ENCODE data around the gene CNKSR3. TPM values are rescaled to one million over a fixed set of nuclear protein-coding genes. Genes with fewer than 3 reads are reported as not detected.

The CNKSR3 gene
- total and polyA plus RNA-seq, 2 of the 8 experiments (the other 6 are each of a cell fraction or from before 2014, with no cell fraction given), result 1.2 to 6.2 TPM

- TF ChIP-seq GTF2F1 (IDR thresholded peaks at IDR 0.05; ENCODE audit: borderline replicate concordance, low read depth, low read length), result no peak
- no peak for TF ChIP-seq USF2 (IDR thresholded peaks at IDR 0.05; ENCODE audit: low read length)
- no peak for TF ChIP-seq E2F6 (IDR thresholded peaks at IDR 0.05)
- TF ChIP-seq TAF1 (IDR thresholded peaks at IDR 0.05; ENCODE audit: low read depth, low read length), result no peak
- TF ChIP-seq RAD21 (IDR thresholded peaks at IDR 0.05 in 1 of 2, conservative IDR thresholded peaks at IDR 0.05 in 1 of 2; ENCODE audit: low read depth in 2 of 2, low read length in 2 of 2), result no peak
- no peak for TF ChIP-seq POU5F1 (IDR thresholded peaks at IDR 0.05; ENCODE audit: low read depth, low read length)
- no peak for TF ChIP-seq CHD1 (IDR thresholded peaks at IDR 0.05; ENCODE audit: low read depth, low read length)
- no peak for TF ChIP-seq TCF12 (IDR thresholded peaks at IDR 0.05; ENCODE audit: low read depth, low read length)
- TF ChIP-seq POLR2A (IDR thresholded peaks at IDR 0.05; ENCODE audit: control extremely low read depth in 1 of 2, low read depth in 2 of 2, low read length in 2 of 2), result no peak
- TF ChIP-seq RXRA (IDR thresholded peaks at IDR 0.05; ENCODE audit: insufficient read depth, low read depth, low read length), result no peak
- no peak for TF ChIP-seq EP300 (IDR thresholded peaks at IDR 0.05; ENCODE audit: borderline replicate concordance in 1 of 2, low read depth in 2 of 2, low read length in 2 of 2)
- no peak for TF ChIP-seq ASH2L (IDR thresholded peaks at IDR 0.05; ENCODE audit: low read length)
- no peak for TF ChIP-seq EZH2 (IDR thresholded peaks at IDR 0.05; ENCODE audit: low read depth, low read length, severe bottlenecking)
- Histone ChIP-seq H4K20me1 (replicated peaks in 1 of 2; ENCODE audit: control insufficient read depth in 1 of 2, insufficient read depth in 2 of 2, low read length in 2 of 2) (no peaks in the 10 kb centered on the region), H2BK20ac (ENCODE audit: low read length) (no peak overlapping the region), H3K23me2 (ENCODE audit: low read depth, low read length) (no peaks in the 10 kb centered on the region; the same call in 1 of the 2 replicates), H3K4ac (replicated peaks; ENCODE audit: insufficient read length, low read depth, low read length) (no peak overlapping the region), H2BK15ac (ENCODE audit: low read length) (no peak overlapping the region), H4K5ac (ENCODE audit: insufficient read length, low read depth, low read length) (no peak overlapping the region), H3K4me1 (replicated peaks in 1 of 4; ENCODE audit: control insufficient read depth in 3 of 4, insufficient read depth in 4 of 4, low read length in 3 of 4) (no peaks in the 10 kb centered on the region), H3K14ac (ENCODE audit: insufficient read length) (no peak overlapping the region), H3K9ac (replicated peaks in 1 of 4; ENCODE audit: extremely low read depth in 1 of 4, low read depth in 3 of 4, low read length in 3 of 4) (no peak overlapping the region), H4K8ac (ENCODE audit: extremely low read depth, insufficient read depth, low read length) (no peak overlapping the region), H3K56ac (replicated peaks; ENCODE audit: insufficient read length, low read depth, low read length) (no peak overlapping the region), H3K4me2 (ENCODE audit: insufficient read depth in 1 of 2, low read depth in 2 of 2, low read length in 2 of 2) (no peak overlapping the region), H2AK5ac (ENCODE audit: low read depth, low read length) (no peak overlapping the region), H3K27me3 (replicated peaks in 1 of 4; ENCODE audit: control insufficient read depth in 3 of 4, extremely low read depth in 1 of 4, insufficient read depth in 3 of 4, low read length in 3 of 4) (no peaks in the 10 kb centered on the region), H2BK5ac (ENCODE audit: low read depth, low read length) (no peak overlapping the region), H3K79me2 (ENCODE audit: control insufficient read depth in 1 of 2, insufficient read depth in 2 of 2, low read length in 2 of 2) (no peaks in the 10 kb centered on the region), H2BK12ac (ENCODE audit: low read depth, low read length) (no peak overlapping the region), H2BK120ac (replicated peaks; ENCODE audit: low read depth, low read length) (no peak overlapping the region), H3K18ac (ENCODE audit: extremely low read depth, low read length) (no peak overlapping the region), H3K79me1 (ENCODE audit: low read depth, low read length) (no peaks in the 10 kb centered on the region), H3K36me3 (ENCODE audit: control insufficient read depth in 2 of 4, insufficient read depth in 4 of 4, low read length in 3 of 4) (no peaks in the 10 kb centered on the region), H3K4me3 (ENCODE audit: extremely low read depth in 1 of 4, insufficient read depth in 2 of 4, low read depth in 3 of 4, low read length in 4 of 4) (no peak overlapping the region), H4K91ac (replicated peaks; ENCODE audit: insufficient read length, low read length) (no peak overlapping the region), H3K23ac (ENCODE audit: insufficient read length) (no peak overlapping the region), H2AFZ (ENCODE audit: low read length) (no peak overlapping the region), H3K9me3 (ENCODE audit: insufficient read depth in 2 of 2, low read depth in 1 of 2, low read length in 1 of 2) (peaks cover 0 to 5% of the 10 kb centered on the region in 2 experiments; a peak in 1 of 4 replicates), H3K27ac (ENCODE audit: low read depth, low read length) (no peak overlapping the region)
- ChIA-PET POLR2A (ENCODE audit: partially characterized antibody) (no interaction called here), CTCF (ENCODE audit: partially characterized antibody) (interaction anchor here (0.6 to 2.0 kb wide), 14 partner anchors 9 to 335 kb away, joined by 3 to 11 read pairs (median 3); no protein-coding TSS in a partner anchor)
- 80% methylated on average over 4 of the region's 4 CpGs; no CpG with 5 or more reads in 1 of the 2 experiments for WGBS, 2 experiments (ENCODE audit: extremely low coverage in 1 of 2, insufficient coverage in 1 of 2, insufficient read length in 1 of 2, insufficient replicate concordance in 2 of 2, low coverage in 1 of 2, low lambda C conversion rate in 2 of 2, missing lambda C conversion rate in 1 of 2)
- DNase-seq (ENCODE audit: low read depth in 1 of 2, low spot score in 2 of 2), result no peak
- FAIRE-seq, result no peak
These were observed 139.2 kb downstream of the CNKSR3 start for GRCh38 chr6:154371281-154371680.
